Ectodermal cell (in vitro differentiated cells): ENCODE measurements around the gene HEATR5B.
A peak's percentile ranks its signal among the peaks of the same experiment; 100 is the strongest.

ENCODE experiments used
- H3K27ac ChIP-seq: 2 replicates; pipeline ENCODE4 v1.7.0; 2013; ENCODE audit warnings: mild to moderate bottlenecking, low read depth, low read length; ENCODE audit not compliant: insufficient read depth, poor library complexity, severe bottlenecking
- H3K27me3 ChIP-seq: 2 replicates; pipeline ENCODE4 v1.7.0; 2013; ENCODE audit warnings: mild to moderate bottlenecking, low read length; ENCODE audit not compliant: insufficient read depth, control insufficient read depth, poor library complexity, severe bottlenecking
- H3K36me3 ChIP-seq: one replicate; pipeline ENCODE4 v1.7.0; 2013; ENCODE audit warnings: low read length; ENCODE audit not compliant: control insufficient read depth, insufficient read depth
- H3K4me1 ChIP-seq: one replicate; pipeline ENCODE4 v1.7.0; 2013; ENCODE audit warnings: low read length; ENCODE audit not compliant: control insufficient read depth, insufficient read depth
- H3K4me3 ChIP-seq: 2 replicates; pipeline ENCODE4 v1.7.0; 2013; ENCODE audit warnings: low read depth, low read length, control low read depth; ENCODE audit not compliant: insufficient read depth
- H3K9me3 ChIP-seq: 2 replicates; pipeline ENCODE4 v1.7.0; 2013; ENCODE audit warnings: mild to moderate bottlenecking, low read length, moderate library complexity; ENCODE audit not compliant: control insufficient read depth
- WGBS, 2 experiments: methylation state at CpG; one replicate each; pipeline ENCODE4 v1.1.7; 2013; ENCODE audit warnings: missing lambda C conversion rate in 2 of 2; 5-methylcytosine and 5-hydroxymethylcytosine counted together

The HEATR5B gene

DNA sequence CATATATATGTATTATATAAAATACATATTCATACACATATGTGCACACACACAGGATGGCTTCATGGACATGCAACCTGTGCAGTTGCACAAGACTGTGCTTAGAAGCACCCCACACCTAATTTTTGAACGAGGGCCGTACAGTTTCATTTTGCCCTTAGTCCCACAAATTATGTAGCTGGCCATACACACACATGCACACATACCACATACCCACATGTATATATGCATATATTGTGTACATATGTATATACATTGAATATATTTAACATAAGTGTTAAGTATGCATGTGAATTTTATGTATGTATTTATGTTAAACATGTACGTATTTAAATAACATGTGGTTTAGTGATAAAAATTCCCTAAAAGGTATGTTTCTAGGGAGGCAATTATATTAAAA is 18.4 kb upstream of the HEATR5B start:
- Histone ChIP-seq H3K36me3 (no peaks in the 10 kb centered on the region), H3K4me1 (no peaks in the 10 kb centered on the region), H3K9me3 (no peaks in the 10 kb centered on the region), H3K27ac (no peak overlapping the region), H3K4me3 (no peak overlapping the region), H3K27me3 (no peaks in the 10 kb centered on the region)
- 91 to 97% methylated on average over 3 of the region's 3 CpGs for WGBS, 2 experiments

- 75 to 81% methylated on average over 1 of the region's 1 CpG for WGBS, 2 experiments
These were observed 15.9 kb upstream of the HEATR5B start for GRCh38 chr2:37100054-37100453.

DNA sequence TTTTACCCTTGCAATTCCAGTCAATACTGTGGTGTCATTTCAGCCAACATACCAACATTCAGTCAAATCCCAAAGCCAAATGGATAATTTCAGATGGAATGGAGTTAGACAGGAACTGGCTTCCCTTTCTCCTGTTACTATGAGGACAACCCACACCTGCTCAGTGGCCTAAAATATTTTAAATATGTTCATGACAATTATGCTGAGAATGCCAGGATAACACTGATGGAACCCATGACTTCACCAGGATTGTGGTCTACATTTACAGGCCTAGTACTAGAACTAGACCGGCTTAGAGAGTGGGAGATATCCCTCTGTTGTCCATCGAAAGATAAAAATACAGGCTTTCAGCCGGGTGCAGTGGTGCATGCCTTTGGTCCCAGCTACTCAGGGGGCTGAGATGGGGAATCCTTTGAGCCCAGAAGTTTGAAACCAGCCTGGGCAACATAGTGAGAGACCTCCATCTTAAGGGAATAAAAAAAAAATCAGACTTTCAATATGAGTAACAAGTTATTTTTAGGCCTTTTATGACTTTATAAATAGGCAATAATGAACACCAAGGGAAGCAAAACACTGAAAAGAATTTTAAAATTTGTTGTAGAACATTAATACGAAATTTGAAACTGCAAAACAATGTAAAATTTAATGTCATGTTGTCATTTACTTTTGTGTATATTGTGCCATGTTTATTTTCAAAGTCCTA is 14.4 kb upstream of the HEATR5B start:
- Histone ChIP-seq H3K36me3 (peaks cover 11% of the 10 kb centered on the region), H3K9me3 (no peaks in the 10 kb centered on the region), H3K4me1 (no peaks in the 10 kb centered on the region), H3K4me3 (no peak overlapping the region), H3K27ac (no peak overlapping the region), H3K27me3 (no peaks in the 10 kb centered on the region)
- 89 to 96% methylated on average over 3 to 4 of the region's 4 CpGs for WGBS, 2 experiments

More at GRCh38 chr2:37100054-37100453, 15.9 kb upstream of the HEATR5B start:
- no peaks in the 10 kb centered on the region for H3K9me3 ChIP-seq
- H3K27ac ChIP-seq: no peak overlapping the region
- no peaks in the 10 kb centered on the region for H3K27me3 ChIP-seq
- peaks cover under 1% of the 10 kb centered on the region for H3K36me3 ChIP-seq
- H3K4me3 ChIP-seq: no peak overlapping the region
- H3K4me1 ChIP-seq: no peaks in the 10 kb centered on the region

DNA sequence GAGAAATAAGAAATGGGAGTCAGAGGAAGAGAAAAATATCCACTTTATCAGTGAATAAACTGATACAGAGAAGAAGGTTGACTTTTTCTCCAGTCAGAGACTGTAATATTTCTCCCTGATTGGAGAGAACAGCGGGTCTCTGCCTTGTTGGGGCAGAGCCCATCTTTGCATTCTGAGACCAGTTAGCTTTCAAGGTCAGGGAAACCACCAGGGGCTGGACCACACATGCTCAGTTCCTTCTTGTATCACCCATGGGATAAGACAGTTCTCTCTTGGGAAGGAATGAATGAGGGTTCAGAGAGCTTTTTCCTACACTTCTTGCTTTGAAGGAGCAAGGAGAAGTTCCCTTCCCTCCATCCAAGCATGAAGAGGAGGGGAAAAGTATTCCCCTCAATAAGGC is 12.4 kb upstream of the HEATR5B start:
- 84 to 96% methylated on average over 1 of the region's 1 CpG for WGBS, 2 experiments
- Histone ChIP-seq H3K36me3 (peaks cover 12% of the 10 kb centered on the region), H3K27ac (no peak overlapping the region)

GRCh38 chr2:37091873-37092272 is 7.7 kb upstream of the HEATR5B start:
- H3K4me1 ChIP-seq: no peaks in the 10 kb centered on the region
- H3K4me3 ChIP-seq: no peak overlapping the region
- no peaks in the 10 kb centered on the region for H3K27me3 ChIP-seq
- no peak overlapping the region for H3K27ac ChIP-seq
- WGBS, 2 experiments: 95 to 96% methylated on average over 5 of the region's 5 CpGs
- no peaks in the 10 kb centered on the region for H3K9me3 ChIP-seq
- peaks cover 18% of the 10 kb centered on the region for H3K36me3 ChIP-seq

More for the DNA sequence above, 12.4 kb upstream of the HEATR5B start:
- Histone ChIP-seq H3K27me3 (no peaks in the 10 kb centered on the region), H3K4me1 (no peaks in the 10 kb centered on the region), H3K9me3 (no peaks in the 10 kb centered on the region), H3K4me3 (no peak overlapping the region)

DNA sequence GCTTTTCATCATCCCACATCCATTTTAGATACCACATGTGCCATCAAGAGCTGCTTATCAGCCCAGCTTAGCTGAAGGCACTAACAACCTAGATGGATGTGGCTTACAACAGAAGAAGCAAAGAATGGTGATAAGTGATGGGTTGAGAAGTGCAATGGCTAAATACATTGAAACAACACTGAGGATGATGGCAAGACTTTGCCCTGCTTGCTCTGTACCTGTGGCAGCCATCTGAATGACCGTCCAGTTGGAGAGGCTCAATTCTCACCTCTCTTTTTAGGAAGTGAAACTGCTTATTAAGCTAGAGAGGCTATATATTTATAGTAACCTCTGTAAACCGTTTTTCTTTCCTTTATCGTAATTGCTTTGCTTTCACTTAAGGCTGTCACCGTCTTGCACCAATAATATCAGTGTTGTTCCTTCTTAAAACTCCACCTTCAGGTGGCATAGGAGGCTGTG is 5.9 kb upstream of the HEATR5B start:
- H3K36me3 ChIP-seq: peaks cover 17% of the 10 kb centered on the region

DNA sequence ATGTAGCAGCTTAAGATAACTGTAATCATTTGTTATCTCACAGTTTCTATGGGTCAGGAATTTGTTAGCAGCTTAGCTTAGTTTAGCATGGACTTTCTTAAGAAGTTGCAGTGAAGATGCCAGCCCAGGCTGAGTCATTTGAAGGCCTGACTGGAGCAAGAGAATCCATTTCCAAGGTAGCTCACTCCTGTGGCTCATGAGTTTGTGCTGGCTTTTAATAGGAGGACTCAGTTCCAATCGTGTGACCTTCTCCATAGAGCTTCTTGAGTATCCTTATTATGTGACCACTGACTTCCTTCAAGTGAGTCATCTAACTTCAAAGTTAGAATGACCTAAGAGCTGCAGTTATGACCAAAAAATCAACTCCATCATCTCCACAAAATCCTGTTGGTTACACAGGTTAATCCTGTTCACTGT is 1.6 kb upstream of the HEATR5B start:
- Histone ChIP-seq H3K27ac (no peak overlapping the region), H3K4me3 (no peak overlapping the region)
- 88 to 95% methylated on average over 1 of the region's 1 CpG for WGBS, 2 experiments

More for the DNA sequence above, 5.9 kb upstream of the HEATR5B start:
- H3K9me3 ChIP-seq: no peaks in the 10 kb centered on the region
- no peak overlapping the region for H3K27ac ChIP-seq
- H3K27me3 ChIP-seq: no peaks in the 10 kb centered on the region
- WGBS, 2 experiments: 82 to 100% methylated on average over 4 of the region's 4 CpGs
- H3K4me1 ChIP-seq: no peaks in the 10 kb centered on the region
- H3K4me3 ChIP-seq: no peak overlapping the region

GRCh38 chr2:37084797-37085196 is 625 bp upstream of the HEATR5B start:
- Histone ChIP-seq H3K9me3 (no peaks in the 10 kb centered on the region), H3K4me1 (no peaks in the 10 kb centered on the region), H3K4me3 (peak overlapping the region; percentile 96), H3K27me3 (no peaks in the 10 kb centered on the region), H3K27ac (no peak overlapping the region), H3K36me3 (peaks cover 4% of the 10 kb centered on the region)
- 15 to 20% methylated on average over 9 to 10 of the region's 10 CpGs for WGBS, 2 experiments

More for the DNA sequence above, 1.6 kb upstream of the HEATR5B start:
- Histone ChIP-seq H3K4me1 (no peaks in the 10 kb centered on the region), H3K27me3 (no peaks in the 10 kb centered on the region), H3K9me3 (no peaks in the 10 kb centered on the region), H3K36me3 (peaks cover 6% of the 10 kb centered on the region)

DNA sequence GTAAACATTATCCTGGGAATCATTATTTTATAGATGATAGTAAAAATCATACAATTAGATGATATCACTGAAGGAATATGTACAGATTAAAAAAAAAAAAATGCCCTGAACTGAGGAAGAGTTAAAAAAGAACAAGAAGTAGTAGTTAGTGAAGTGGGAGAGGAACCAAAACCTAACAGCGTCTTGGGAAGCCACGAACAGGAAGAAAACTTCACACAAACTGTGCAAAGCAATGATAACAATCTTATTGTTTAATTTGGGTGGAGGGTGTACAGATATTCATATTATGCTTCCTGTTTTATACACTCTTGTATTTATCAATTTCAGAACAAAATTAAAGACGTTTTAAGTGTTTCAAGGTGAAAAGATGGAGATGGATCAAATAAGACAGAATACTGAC is 3.5 kb downstream of the HEATR5B start:
- H3K27me3 ChIP-seq: no peaks in the 10 kb centered on the region
- 89 to 92% methylated on average over 3 of the region's 3 CpGs for WGBS, 2 experiments

GRCh38 chr2:37080266-37080665 is 3.9 kb downstream of the HEATR5B start:
- Histone ChIP-seq H3K27ac (no peak overlapping the region), H3K4me1 (no peaks in the 10 kb centered on the region), H3K27me3 (no peaks in the 10 kb centered on the region), H3K4me3 (no peak overlapping the region), H3K9me3 (no peaks in the 10 kb centered on the region), H3K36me3 (no peaks in the 10 kb centered on the region)
- 96 to 97% methylated on average over 1 to 2 of the region's 2 CpGs for WGBS, 2 experiments

More for the DNA sequence above, 3.5 kb downstream of the HEATR5B start:
- Histone ChIP-seq H3K4me1 (no peaks in the 10 kb centered on the region), H3K27ac (no peak overlapping the region), H3K4me3 (no peak overlapping the region), H3K36me3 (no peaks in the 10 kb centered on the region), H3K9me3 (no peaks in the 10 kb centered on the region)
